Liver (tissue), 9 donors: ENCODE results near the gene CGGBP1. TPM values are rescaled to one million over a fixed set of nuclear protein-coding genes. Genes with fewer than 3 reads are reported as not detected.

Source experiments
- DNase-seq: peaks from one replicate; pipeline ENCODE4 v3.0.0-alpha.2; 2017; ENCODE audit warnings: low spot score
- H3K27ac ChIP-seq, 2 donors: one replicate each; pipeline ENCODE4 v1.7.0; 2013; ENCODE audit warnings: inconsistent platforms in 2 of 2, low read length in 2 of 2, control low read depth in 1 of 2, low read depth in 1 of 2, mild to moderate bottlenecking in 1 of 2
- H3K27me3 ChIP-seq, 4 donors: one replicate each; pipeline versions ENCODE4 v1.6.1 to v1.7.0; 2013; ENCODE audit warnings: low read length in 3 of 4, inconsistent platforms in 1 of 4, mild to moderate bottlenecking in 1 of 4, moderate library complexity in 1 of 4; ENCODE audit not compliant: control insufficient read depth in 4 of 4, insufficient read depth in 4 of 4
- H3K36me3 ChIP-seq, 4 donors: one replicate each; pipeline versions ENCODE4 v1.6.1 to v1.7.0; 2013; ENCODE audit warnings: low read length in 3 of 4, mild to moderate bottlenecking in 3 of 4, low read depth in 1 of 4, moderate library complexity in 1 of 4; ENCODE audit not compliant: control insufficient read depth in 4 of 4, insufficient read depth in 3 of 4
- H3K4me1 ChIP-seq, 4 donors: one replicate each; pipeline versions ENCODE4 v1.6.1 to v1.7.0; 2013; ENCODE audit warnings: low read length in 3 of 4, mild to moderate bottlenecking in 3 of 4, moderate library complexity in 1 of 4; ENCODE audit not compliant: control insufficient read depth in 4 of 4, insufficient read depth in 4 of 4
- H3K4me3 ChIP-seq, 3 donors: one replicate each; pipeline versions ENCODE4 v1.6.1 to v1.7.0; 2013; ENCODE audit warnings: low read length in 3 of 3, control low read depth in 1 of 3, low read depth in 1 of 3, mild to moderate bottlenecking in 1 of 3
- H3K9ac ChIP-seq, 2 donors: one replicate each; pipeline ENCODE4 v1.7.0; 2013; ENCODE audit warnings: low read length in 2 of 2, mild to moderate bottlenecking in 2 of 2, moderate library complexity in 2 of 2, control low read depth in 1 of 2, low read depth in 1 of 2
- H3K9me3 ChIP-seq, 4 donors: one replicate each; pipeline versions ENCODE4 v1.6.1 to v1.7.0; 2013; ENCODE audit warnings: low read length in 3 of 4; ENCODE audit not compliant: control insufficient read depth in 4 of 4
- EGR1 ChIP-seq, 2 donors: IDR thresholded peaks; 2 replicates each; pipeline ENCODE4 v1.6.1; 2016 to 2018; ENCODE audit warnings: antibody characterized with exemption in 2 of 2, low read depth in 2 of 2
- FOXA1 ChIP-seq: IDR thresholded peaks from 2 replicates; pipeline ENCODE4 v1.6.1; 2016; ENCODE audit warnings: antibody characterized with exemption
- FOXA2 ChIP-seq: IDR thresholded peaks from 2 replicates; pipeline ENCODE4 v1.6.1; 2016; ENCODE audit warnings: antibody characterized with exemption
- GABPA ChIP-seq, 2 donors: IDR thresholded peaks in 1 of 2; conservative IDR thresholded peaks in 1 of 2; 2 replicates each; pipeline ENCODE4 v1.6.1; 2016; ENCODE audit warnings: antibody characterized with exemption in 2 of 2, mild to moderate bottlenecking in 1 of 2, moderate library complexity in 1 of 2
- JUND ChIP-seq, 2 donors: IDR thresholded peaks; 2 replicates each; pipeline ENCODE4 v1.6.1; 2016; ENCODE audit warnings: antibody characterized with exemption in 2 of 2
- RXRA ChIP-seq, 2 donors: IDR thresholded peaks; 2 replicates each; pipeline ENCODE4 v1.6.1; 2017 to 2018; ENCODE audit warnings: antibody characterized with exemption in 2 of 2, mild to moderate bottlenecking in 1 of 2
- SP1 ChIP-seq: IDR thresholded peaks from 2 replicates; pipeline ENCODE4 v1.6.1; 2018; ENCODE audit warnings: antibody characterized with exemption, mild to moderate bottlenecking
- YY1 ChIP-seq: IDR thresholded peaks from 2 replicates; pipeline ENCODE4 v1.6.1; 2016; ENCODE audit warnings: antibody characterized with exemption, mild to moderate bottlenecking
- WGBS: extraction: QIAGEN DNeasy Blood & Tissue Kit; methylation state at CpG from one replicate; pipeline ENCODE4 v1.1.7; 2013; 5-methylcytosine and 5-hydroxymethylcytosine counted together
- polyA plus RNA-seq, 2 donors: library from polyadenylated mRNA; stranded (reverse) in 1 of 2; unstranded in 1 of 2; fragments of 200-250 nt in 1 of 2; fragments of >200 nt in 1 of 2; fragmentation: Nextera tagmentation in 1 of 2; extraction: Ambion mirVana in 1 of 2; gene quantifications; one replicate each; pipeline versions ENCODE4 v1.2.1 to v1.2.3, GENCODE V29; 2013 to 2015
- total RNA-seq, 2 donors: library from RNA; depleted of rRNA; stranded (reverse); fragments of >200 nt; gene quantifications; one replicate each; pipeline ENCODE4 v1.2.3, GENCODE V29; 2014
- TF ChIP-seq, protein P1 (sequence below): IDR thresholded peaks from 2 replicates; pipeline ENCODE4 v1.6.1; 2016; ENCODE audit warnings: antibody characterized with exemption
- TF ChIP-seq, protein P2 (sequence below): fragments of 150-350 bp; IDR thresholded peaks from 2 replicates; pipeline ENCODE4 v1.5.1; 2017; ENCODE audit warnings: improper control_type of control experiment, low read depth, low read length; ENCODE audit not compliant: missing input control
- TF ChIP-seq, protein P3 (sequence below): IDR thresholded peaks from 2 replicates; pipeline ENCODE4 v1.6.1; 2016; ENCODE audit warnings: antibody characterized with exemption
- donor health status: healthy.
- donor health status: healthy.
- donor health status: healthy.
- donor health status: healthy.
- donor health status: healthy.

CGGBP1 gene
- total and polyA plus RNA-seq, 4 donors, result 13.6 to 46.4 (median 35.8) TPM

DNA sequence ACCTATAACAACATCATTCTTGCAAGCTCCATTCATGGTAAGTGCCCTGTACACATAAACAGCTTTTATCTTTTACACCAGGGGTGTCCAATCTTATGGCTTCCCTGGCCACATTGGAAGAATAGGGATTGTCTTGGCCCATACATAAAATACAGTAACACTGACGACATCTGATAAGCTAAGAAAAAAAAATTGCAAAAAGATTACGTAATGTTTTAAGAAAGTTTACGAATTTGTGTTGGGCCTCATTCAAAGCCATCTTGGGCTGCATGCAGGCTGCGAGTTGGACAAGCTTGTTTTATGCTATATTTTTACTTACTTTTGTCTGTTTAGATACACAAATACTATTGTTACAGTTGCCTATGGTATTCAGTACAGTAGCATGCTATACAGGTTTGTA, 31.9 kb upstream of the CGGBP1 start:
- no peak for DNase-seq
- Histone ChIP-seq H3K4me3 (no peak overlapping the region), H3K9ac (no peak overlapping the region), H3K27ac (no peak overlapping the region), H3K9me3 (no peaks in the 10 kb centered on the region), H3K36me3 (peaks cover 2 to 9% (median 5%) of the 10 kb centered on the region in 4 donors), H3K27me3 (no peaks in the 10 kb centered on the region), H3K4me1 (no peaks in the 10 kb centered on the region)
- WGBS, result 84% methylated on average over 4 of the region's 4 CpGs
- TF ChIP-seq, protein P1, sequence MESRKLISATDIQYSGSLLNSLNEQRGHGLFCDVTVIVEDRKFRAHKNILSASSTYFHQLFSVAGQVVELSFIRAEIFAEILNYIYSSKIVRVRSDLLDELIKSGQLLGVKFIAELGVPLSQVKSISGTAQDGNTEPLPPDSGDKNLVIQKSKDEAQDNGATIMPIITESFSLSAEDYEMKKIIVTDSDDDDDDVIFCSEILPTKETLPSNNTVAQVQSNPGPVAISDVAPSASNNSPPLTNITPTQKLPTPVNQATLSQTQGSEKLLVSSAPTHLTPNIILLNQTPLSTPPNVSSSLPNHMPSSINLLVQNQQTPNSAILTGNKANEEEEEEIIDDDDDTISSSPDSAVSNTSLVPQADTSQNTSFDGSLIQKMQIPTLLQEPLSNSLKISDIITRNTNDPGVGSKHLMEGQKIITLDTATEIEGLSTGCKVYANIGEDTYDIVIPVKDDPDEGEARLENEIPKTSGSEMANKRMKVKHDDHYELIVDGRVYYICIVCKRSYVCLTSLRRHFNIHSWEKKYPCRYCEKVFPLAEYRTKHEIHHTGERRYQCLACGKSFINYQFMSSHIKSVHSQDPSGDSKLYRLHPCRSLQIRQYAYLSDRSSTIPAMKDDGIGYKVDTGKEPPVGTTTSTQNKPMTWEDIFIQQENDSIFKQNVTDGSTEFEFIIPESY, result no peak
- TF ChIP-seq GABPA (IDR thresholded peaks at IDR 0.05 in 1 of 2, conservative IDR thresholded peaks at IDR 0.05 in 1 of 2) (no peak), SP1 (no peak), FOXA1 (no peak), YY1 (no peak), RXRA (IDR thresholded peaks at IDR 0.05) (no peak), EGR1 (IDR thresholded peaks at IDR 0.05; ENCODE audit: low read depth in 2 of 2) (no peak)
- TF ChIP-seq, protein P2, sequence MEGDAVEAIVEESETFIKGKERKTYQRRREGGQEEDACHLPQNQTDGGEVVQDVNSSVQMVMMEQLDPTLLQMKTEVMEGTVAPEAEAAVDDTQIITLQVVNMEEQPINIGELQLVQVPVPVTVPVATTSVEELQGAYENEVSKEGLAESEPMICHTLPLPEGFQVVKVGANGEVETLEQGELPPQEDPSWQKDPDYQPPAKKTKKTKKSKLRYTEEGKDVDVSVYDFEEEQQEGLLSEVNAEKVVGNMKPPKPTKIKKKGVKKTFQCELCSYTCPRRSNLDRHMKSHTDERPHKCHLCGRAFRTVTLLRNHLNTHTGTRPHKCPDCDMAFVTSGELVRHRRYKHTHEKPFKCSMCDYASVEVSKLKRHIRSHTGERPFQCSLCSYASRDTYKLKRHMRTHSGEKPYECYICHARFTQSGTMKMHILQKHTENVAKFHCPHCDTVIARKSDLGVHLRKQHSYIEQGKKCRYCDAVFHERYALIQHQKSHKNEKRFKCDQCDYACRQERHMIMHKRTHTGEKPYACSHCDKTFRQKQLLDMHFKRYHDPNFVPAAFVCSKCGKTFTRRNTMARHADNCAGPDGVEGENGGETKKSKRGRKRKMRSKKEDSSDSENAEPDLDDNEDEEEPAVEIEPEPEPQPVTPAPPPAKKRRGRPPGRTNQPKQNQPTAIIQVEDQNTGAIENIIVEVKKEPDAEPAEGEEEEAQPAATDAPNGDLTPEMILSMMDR, result no peak

DNA sequence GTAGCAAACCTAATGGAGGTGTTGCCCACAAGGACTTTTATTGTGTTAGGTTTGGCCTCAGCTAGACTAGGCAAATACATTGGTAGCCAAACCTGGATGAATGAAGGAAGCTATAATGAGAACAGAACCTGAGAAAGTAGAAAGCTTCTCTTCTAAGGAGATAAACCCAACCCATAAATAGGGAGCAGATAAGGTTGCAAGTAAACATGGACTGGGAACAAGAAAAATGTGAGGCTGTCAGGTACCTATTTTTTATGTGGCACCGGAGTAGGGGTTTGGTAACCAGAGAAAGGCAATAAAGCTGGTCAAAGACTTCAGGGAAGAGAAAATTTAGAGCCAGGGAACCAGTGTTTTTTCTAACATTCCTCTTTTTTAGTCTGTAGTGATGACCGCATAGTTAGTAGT, 25.3 kb upstream of the CGGBP1 start:
- 96% methylated on average over 2 of the region's 2 CpGs for WGBS
- H3K27ac ChIP-seq, result no peak overlapping the region
- H3K4me1 ChIP-seq, result peaks cover 0 to 2% (median 0%) of the 10 kb centered on the region in 4 donors
- TF ChIP-seq JUND (IDR thresholded peaks at IDR 0.05), result no peak
- no peak for TF ChIP-seq GABPA (IDR thresholded peaks at IDR 0.05 in 1 of 2, conservative IDR thresholded peaks at IDR 0.05 in 1 of 2)
- no peak for TF ChIP-seq FOXA1
- TF ChIP-seq SP1, result no peak
- TF ChIP-seq, protein P2, result no peak
- TF ChIP-seq, protein P1, result no peak
- TF ChIP-seq, protein P3, sequence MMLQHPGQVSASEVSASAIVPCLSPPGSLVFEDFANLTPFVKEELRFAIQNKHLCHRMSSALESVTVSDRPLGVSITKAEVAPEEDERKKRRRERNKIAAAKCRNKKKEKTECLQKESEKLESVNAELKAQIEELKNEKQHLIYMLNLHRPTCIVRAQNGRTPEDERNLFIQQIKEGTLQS, result no peak
- TF ChIP-seq FOXA2, result no peak
- no peak for DNase-seq
- H3K4me3 ChIP-seq, result no peak overlapping the region
- H3K9me3 ChIP-seq, result no peaks in the 10 kb centered on the region
- H3K36me3 ChIP-seq, result peaks cover 0 to 9% (median 5%) of the 10 kb centered on the region in 4 donors
- H3K9ac ChIP-seq, result no peak overlapping the region
- H3K27me3 ChIP-seq, result no peaks in the 10 kb centered on the region
